Epithelial cell of proximal tubule (primary cell): ENCODE measurements around the gene SPATS2L. TPM values are rescaled to one million over a fixed set of nuclear protein-coding genes. Genes with fewer than 3 reads are reported as not detected.
A peak's percentile ranks its signal among the peaks of the same experiment; 100 is the strongest.

Experiments used
- DNase-seq: peaks from one replicate; pipeline ENCODE4 v3.0.0-alpha.2; 2011; ENCODE audit warnings: low read depth
- H3K4me3 ChIP-seq: 2 replicates; pipeline ENCODE4 v1.5.1; 2011; ENCODE audit warnings: low read depth, mild to moderate bottlenecking, low read length
- CTCF ChIP-seq: conservative IDR thresholded peaks from 2 replicates; pipeline ENCODE4 v1.5.1; 2012; ENCODE audit warnings: low read depth, mild to moderate bottlenecking, low read length
- total RNA-seq: library from RNA; depleted of rRNA; stranded (reverse); fragments of >200 nt; gene quantifications from 2 replicates; pipeline ENCODE4 v1.2.3, GENCODE V29; 2015

The SPATS2L gene
- total RNA-seq, 1 donor from 2014 or later, result 93.9 TPM

DNA sequence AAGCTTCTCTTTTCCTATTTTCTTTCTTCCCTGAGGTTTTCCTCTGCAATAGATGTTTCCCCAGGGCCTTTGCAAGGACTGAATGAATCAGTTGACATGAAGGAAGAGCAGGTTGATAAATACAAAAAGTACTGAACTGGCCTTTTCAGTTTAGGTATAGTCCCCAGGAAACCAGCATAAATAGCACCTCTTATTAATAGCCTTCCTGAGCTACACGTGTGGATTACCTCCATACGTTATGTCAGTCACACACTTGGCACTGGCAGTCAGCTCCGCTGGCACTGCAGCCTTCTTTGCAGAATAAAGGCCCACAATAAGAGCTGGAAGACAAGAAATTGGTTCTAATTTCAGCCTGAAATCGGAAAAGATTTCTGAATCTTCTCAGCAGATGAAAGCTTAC is 142.7 kb downstream of the SPATS2L start:
- no peak for DNase-seq
- no peak for TF ChIP-seq CTCF
- H3K4me3 ChIP-seq, result no peak overlapping the region

DNA sequence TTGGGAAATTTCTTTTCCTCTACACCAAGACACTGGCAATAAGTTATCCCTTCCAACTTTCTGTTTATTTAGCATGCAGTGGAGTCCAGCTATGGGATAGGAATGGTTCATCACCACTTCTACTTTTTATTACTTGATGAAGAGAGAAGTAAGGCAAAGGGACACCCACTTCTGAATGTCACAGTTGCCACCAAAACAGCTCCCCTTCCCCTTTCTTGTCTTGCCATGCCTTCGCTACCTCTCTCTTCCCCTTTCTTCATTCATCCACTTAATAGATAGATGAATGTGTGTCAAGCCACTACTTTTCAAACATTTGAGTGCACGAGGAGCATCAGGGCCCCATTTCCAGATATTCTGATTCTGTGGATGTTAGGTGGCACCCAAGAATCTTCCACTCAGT is 143.8 kb downstream of the SPATS2L start:
- DNase-seq, result no peak
- no peak overlapping the region for H3K4me3 ChIP-seq
- TF ChIP-seq CTCF, result no peak

DNA sequence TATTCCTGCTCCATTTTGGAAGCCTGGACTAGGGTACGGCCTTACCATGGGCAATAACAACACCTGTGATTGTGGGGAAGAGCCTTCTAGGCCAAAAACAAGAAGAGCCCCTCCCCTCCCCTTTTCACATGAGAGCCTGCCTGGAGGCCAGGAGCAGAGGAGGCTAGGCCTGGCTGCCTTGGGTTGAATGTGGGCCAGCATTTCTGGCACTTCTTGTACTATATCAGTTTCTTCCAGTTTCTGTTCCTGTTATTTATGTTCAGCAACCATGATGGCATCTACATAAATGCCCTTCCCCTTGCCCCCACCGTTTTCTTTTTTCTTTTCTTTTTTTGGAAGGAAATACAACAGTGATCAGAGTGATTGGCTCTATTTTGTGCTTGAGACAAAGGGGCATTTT is 145.0 kb downstream of the SPATS2L start:
- TF ChIP-seq CTCF, result no peak
- no peak overlapping the region for H3K4me3 ChIP-seq
- DNase-seq, result no peak

DNA sequence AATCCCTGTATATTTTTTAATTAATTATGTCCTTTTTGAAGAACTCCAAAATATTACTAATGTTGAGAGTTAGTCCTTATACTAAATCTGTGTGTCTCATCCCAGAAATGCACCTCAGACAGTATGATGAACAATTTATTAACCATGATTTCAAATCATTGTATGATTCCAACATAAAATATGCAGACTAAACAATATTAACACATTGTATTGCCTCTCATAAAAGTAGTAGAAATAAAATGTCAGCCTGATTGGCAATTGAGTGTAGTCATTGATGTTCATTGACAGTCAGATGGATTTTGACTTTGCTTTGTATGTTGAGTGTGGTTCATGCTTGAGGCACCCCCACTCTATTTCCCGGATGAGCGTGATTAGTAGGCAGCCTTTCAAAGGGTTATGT is 145.9 kb downstream of the SPATS2L start:
- TF ChIP-seq CTCF, result no peak
- DNase-seq, result no peak
- H3K4me3 ChIP-seq, result no peak overlapping the region

- DNase-seq, result no peak
- H3K4me3 ChIP-seq, result no peak overlapping the region
- no peak for TF ChIP-seq CTCF
Observed at GRCh38 chr2:200453142-200453852, 146.8 kb downstream of the SPATS2L start.

DNA sequence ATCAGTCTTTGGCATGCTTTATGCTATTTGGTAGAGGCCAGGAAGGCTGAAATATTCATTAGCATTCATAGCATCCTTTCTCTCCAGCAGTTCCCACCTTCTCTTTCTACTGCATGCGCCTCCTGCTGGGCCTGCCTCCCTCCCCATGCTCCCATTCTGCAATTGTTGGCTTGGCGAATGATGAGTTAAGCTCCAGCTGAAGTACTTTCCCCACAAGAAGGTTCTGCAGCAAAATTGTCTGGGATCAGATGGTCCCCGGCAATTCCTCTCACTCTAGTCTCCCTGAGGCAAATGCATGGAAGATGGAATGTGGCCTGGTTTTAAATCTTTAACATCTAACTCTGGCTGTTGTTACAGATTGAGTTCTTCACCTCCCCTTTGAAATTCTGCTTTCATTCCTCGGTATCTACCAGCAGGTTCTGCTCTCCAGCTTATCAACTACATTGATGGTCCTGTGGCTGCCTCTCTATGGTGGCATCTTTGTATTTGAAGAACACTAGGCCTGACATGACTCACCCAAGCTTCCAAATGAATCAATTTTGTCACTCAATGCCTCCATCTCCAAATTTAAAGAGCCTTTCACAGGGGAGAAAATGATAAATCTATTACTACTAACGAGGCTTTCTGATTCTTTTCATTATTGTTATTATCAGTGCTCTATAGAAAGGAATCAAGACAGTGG is 147.5 kb downstream of the SPATS2L start:
- no peak for DNase-seq
- TF ChIP-seq CTCF, result peak; percentile 22
- no peak overlapping the region for H3K4me3 ChIP-seq
